ENCODE results near the gene NFATC3. TPM values are rescaled to one million over a fixed set of nuclear protein-coding genes. Genes with fewer than 3 reads are reported as not detected.

Gene NFATC3
- total and polyA plus RNA-seq, 2 of the 8 experiments (the other 6 are each of a cell fraction or from before 2014, with no cell fraction given): 17.6 to 34.5 TPM

DNA sequence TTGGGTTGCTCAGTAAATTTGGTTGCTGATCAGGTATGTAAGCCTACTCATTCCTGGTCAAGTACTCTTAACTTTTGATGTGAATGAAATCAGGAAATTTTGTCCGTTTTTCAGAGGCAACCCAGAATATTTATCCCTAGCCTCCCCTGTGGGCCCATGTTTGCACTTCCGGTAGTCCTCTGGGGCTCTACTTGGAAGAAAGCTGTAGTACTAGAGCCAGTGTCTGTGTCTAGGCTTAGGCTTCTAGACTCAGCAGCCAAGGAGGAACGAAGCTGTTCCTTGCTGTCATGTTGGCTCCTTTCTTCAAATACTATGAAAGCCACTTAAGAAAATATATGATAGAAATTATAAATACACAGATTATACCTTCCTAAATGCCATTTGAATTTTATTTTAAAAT lies 129.6 kb downstream of the NFATC3 start:
- Histone ChIP-seq H4K91ac (replicated peaks; ENCODE audit: insufficient read length, low read length) (no peak overlapping the region), H4K5ac (ENCODE audit: insufficient read length, low read depth, low read length) (no peak overlapping the region), H4K8ac (ENCODE audit: extremely low read depth, insufficient read depth, low read length) (no peak overlapping the region), H3K79me2 (ENCODE audit: control insufficient read depth in 1 of 2, insufficient read depth in 2 of 2, low read length in 2 of 2) (no peaks in the 10 kb centered on the region), H3K27me3 (replicated peaks in 1 of 4; ENCODE audit: control insufficient read depth in 3 of 4, extremely low read depth in 1 of 4, insufficient read depth in 3 of 4, low read length in 3 of 4) (no peaks in the 10 kb centered on the region), H3K56ac (replicated peaks; ENCODE audit: insufficient read length, low read depth, low read length) (no peak overlapping the region), H2AK5ac (ENCODE audit: low read depth, low read length) (no peak overlapping the region), H3K23ac (ENCODE audit: insufficient read length) (no peak overlapping the region), H3K27ac (ENCODE audit: low read depth, low read length) (no peak overlapping the region), H2BK5ac (ENCODE audit: low read depth, low read length) (no peak overlapping the region), H2BK20ac (ENCODE audit: low read length) (no peak overlapping the region), H2AFZ (ENCODE audit: low read length) (no peak overlapping the region), H2BK120ac (replicated peaks; ENCODE audit: low read depth, low read length) (no peak overlapping the region), H3K79me1 (ENCODE audit: low read depth, low read length) (no peaks in the 10 kb centered on the region), H4K20me1 (replicated peaks in 1 of 2; ENCODE audit: control insufficient read depth in 1 of 2, insufficient read depth in 2 of 2, low read length in 2 of 2) (no peaks in the 10 kb centered on the region), H3K14ac (ENCODE audit: insufficient read length) (no peak overlapping the region), H3K18ac (ENCODE audit: extremely low read depth, low read length) (no peak overlapping the region), H3K4ac (replicated peaks; ENCODE audit: insufficient read length, low read depth, low read length) (no peak overlapping the region), H3K4me3 (ENCODE audit: extremely low read depth in 1 of 4, insufficient read depth in 2 of 4, low read depth in 3 of 4, low read length in 4 of 4) (no peak overlapping the region), H3K9ac (replicated peaks in 1 of 4; ENCODE audit: extremely low read depth in 1 of 4, low read depth in 3 of 4, low read length in 3 of 4) (no peak overlapping the region), H2BK12ac (ENCODE audit: low read depth, low read length) (no peak overlapping the region), H3K4me2 (ENCODE audit: insufficient read depth in 1 of 2, low read depth in 2 of 2, low read length in 2 of 2) (no peak overlapping the region), H3K9me3 (ENCODE audit: insufficient read depth in 2 of 2, low read depth in 1 of 2, low read length in 1 of 2) (no peaks in the 10 kb centered on the region), H3K4me1 (replicated peaks in 1 of 4; ENCODE audit: control insufficient read depth in 3 of 4, insufficient read depth in 4 of 4, low read length in 3 of 4) (no peaks in the 10 kb centered on the region), H2BK15ac (ENCODE audit: low read length) (no peak overlapping the region), H3K23me2 (ENCODE audit: low read depth, low read length) (no peaks in the 10 kb centered on the region), H3K36me3 (ENCODE audit: control insufficient read depth in 2 of 4, insufficient read depth in 4 of 4, low read length in 3 of 4) (no peaks in the 10 kb centered on the region; a peak in 1 of 8 replicates)
- WGBS, 2 experiments (ENCODE audit: extremely low coverage in 1 of 2, insufficient coverage in 1 of 2, insufficient read length in 1 of 2, insufficient replicate concordance in 2 of 2, low coverage in 1 of 2, low lambda C conversion rate in 2 of 2, missing lambda C conversion rate in 1 of 2): 89% methylated on average over 3 of the region's 3 CpGs; no CpG with 5 or more reads in 1 of the 2 experiments
- POLR2A ChIA-PET (ENCODE audit: partially characterized antibody): interaction anchor here (1.0 kb wide), 1 partner anchor 15 kb away, joined by 3 read pairs; no protein-coding TSS in a partner anchor
- FAIRE-seq (no peak), DNase-seq (ENCODE audit: low read depth in 1 of 2, low spot score in 2 of 2) (no peak)
- CTCF ChIA-PET (ENCODE audit: partially characterized antibody): no interaction called here
- TF ChIP-seq EZH2 (IDR thresholded peaks at IDR 0.05; ENCODE audit: low read depth, low read length, severe bottlenecking) (no peak), TAF1 (IDR thresholded peaks at IDR 0.05; ENCODE audit: low read depth, low read length) (no peak), RAD21 (IDR thresholded peaks at IDR 0.05 in 1 of 2, conservative IDR thresholded peaks at IDR 0.05 in 1 of 2; ENCODE audit: low read depth in 2 of 2, low read length in 2 of 2) (no peak), SAP30 (IDR thresholded peaks at IDR 0.05; ENCODE audit: insufficient read depth, insufficient replicate concordance, low read length) (no peak), CHD1 (IDR thresholded peaks at IDR 0.05; ENCODE audit: low read depth, low read length) (no peak), USF2 (IDR thresholded peaks at IDR 0.05; ENCODE audit: low read length) (no peak), TAF7 (optimal IDR thresholded peaks at IDR 0.05; ENCODE audit: borderline replicate concordance, low read depth, low read length) (no peak), PHF8 (conservative IDR thresholded peaks at IDR 0.05; ENCODE audit: low read depth, low read length) (no peak), TCF12 (IDR thresholded peaks at IDR 0.05; ENCODE audit: low read depth, low read length) (no peak)

Data from H1 (cell line).